DOHH2 (cell line): Measurements from ENCODE around the gene CYB561.

ENCODE experiments used
- H3F3A ChIP-seq: fragments of 200-600 bp; sonication (generic), shearing (Covaris generic); 2 replicates; pipeline ENCODE4 v1.6.0; 2016; ENCODE audit warnings: antibody characterized with exemption, mild to moderate bottlenecking; ENCODE audit not compliant: control insufficient read depth, insufficient read depth
- H3K27ac ChIP-seq: fragments of 200-600 bp; sonication (generic); 2 replicates; pipeline ENCODE4 v1.5.1; 2014; ENCODE audit warnings: low read depth, mild to moderate bottlenecking, low read length, moderate library complexity
- H3K27me3 ChIP-seq: fragments of 200-600 bp; sonication (generic); 2 replicates; pipeline ENCODE4 v1.6.1; 2014; ENCODE audit warnings: mild to moderate bottlenecking, low read length, mixed read lengths; ENCODE audit not compliant: control insufficient read depth
- H3K36me3 ChIP-seq: fragments of 200-600 bp; sonication (generic); 2 replicates; pipeline ENCODE4 v1.6.1; 2014; ENCODE audit warnings: mild to moderate bottlenecking, low read length, moderate library complexity, mixed read lengths; ENCODE audit not compliant: control insufficient read depth
- H3K4me1 ChIP-seq: fragments of 200-600 bp; sonication (generic); 2 replicates; pipeline ENCODE4 v1.6.1; 2014; ENCODE audit warnings: mild to moderate bottlenecking, low read length, mixed read lengths; ENCODE audit not compliant: control insufficient read depth
- H3K4me2 ChIP-seq: fragments of 200-600 bp; sonication (generic); 2 replicates; pipeline ENCODE4 v1.6.0; 2014; ENCODE audit warnings: mild to moderate bottlenecking, low read length, moderate library complexity
- H3K4me3 ChIP-seq: fragments of 200-600 bp; sonication (generic); 2 replicates; pipeline ENCODE4 v1.5.1; 2014; ENCODE audit warnings: mild to moderate bottlenecking, low read length, mixed read lengths
- H3K79me2 ChIP-seq: fragments of 200-600 bp; sonication (generic); 2 replicates; pipeline ENCODE4 v1.6.1; 2014; ENCODE audit warnings: mild to moderate bottlenecking, low read length, mixed read lengths; ENCODE audit not compliant: control insufficient read depth
- H3K9me2 ChIP-seq: fragments of 200-600 bp; sonication (generic); replicated peaks from 2 replicates; pipeline ENCODE4 v1.6.1; 2014; ENCODE audit warnings: mild to moderate bottlenecking, low read length, mixed read lengths; ENCODE audit not compliant: control insufficient read depth
- H3K9me3 ChIP-seq: fragments of 200-600 bp; sonication (generic); 2 replicates; pipeline ENCODE4 v1.6.1; 2014; ENCODE audit warnings: antibody characterized with exemption, low read length, mixed read lengths; ENCODE audit not compliant: control insufficient read depth, insufficient read depth
- H4K20me1 ChIP-seq: fragments of 200-600 bp; sonication (generic); 2 replicates; pipeline ENCODE4 v1.6.0; 2014; ENCODE audit warnings: low read depth, mild to moderate bottlenecking, antibody characterized with exemption, low read length, moderate library complexity; ENCODE audit not compliant: control insufficient read depth, insufficient read depth
- EZH2phosphoT487 ChIP-seq: fragments of 200-600 bp; sonication (generic); IDR thresholded peaks from 2 replicates; pipeline ENCODE4 v1.6.1; 2017; ENCODE audit warnings: borderline replicate concordance, mild to moderate bottlenecking, antibody characterized with exemption, low read length, moderate library complexity, mixed read lengths
- TF ChIP-seq, protein P1 (sequence below): fragments of 200-600 bp; sonication (generic); IDR thresholded peaks from one replicate; pipeline ENCODE4 v1.5.1; 2014; ENCODE audit warnings: antibody characterized with exemption, mild to moderate bottlenecking, low read depth, low read length; ENCODE audit not compliant: poor library complexity, severe bottlenecking

The CYB561 gene, protein sequence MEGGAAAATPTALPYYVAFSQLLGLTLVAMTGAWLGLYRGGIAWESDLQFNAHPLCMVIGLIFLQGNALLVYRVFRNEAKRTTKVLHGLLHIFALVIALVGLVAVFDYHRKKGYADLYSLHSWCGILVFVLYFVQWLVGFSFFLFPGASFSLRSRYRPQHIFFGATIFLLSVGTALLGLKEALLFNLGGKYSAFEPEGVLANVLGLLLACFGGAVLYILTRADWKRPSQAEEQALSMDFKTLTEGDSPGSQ

DNA sequence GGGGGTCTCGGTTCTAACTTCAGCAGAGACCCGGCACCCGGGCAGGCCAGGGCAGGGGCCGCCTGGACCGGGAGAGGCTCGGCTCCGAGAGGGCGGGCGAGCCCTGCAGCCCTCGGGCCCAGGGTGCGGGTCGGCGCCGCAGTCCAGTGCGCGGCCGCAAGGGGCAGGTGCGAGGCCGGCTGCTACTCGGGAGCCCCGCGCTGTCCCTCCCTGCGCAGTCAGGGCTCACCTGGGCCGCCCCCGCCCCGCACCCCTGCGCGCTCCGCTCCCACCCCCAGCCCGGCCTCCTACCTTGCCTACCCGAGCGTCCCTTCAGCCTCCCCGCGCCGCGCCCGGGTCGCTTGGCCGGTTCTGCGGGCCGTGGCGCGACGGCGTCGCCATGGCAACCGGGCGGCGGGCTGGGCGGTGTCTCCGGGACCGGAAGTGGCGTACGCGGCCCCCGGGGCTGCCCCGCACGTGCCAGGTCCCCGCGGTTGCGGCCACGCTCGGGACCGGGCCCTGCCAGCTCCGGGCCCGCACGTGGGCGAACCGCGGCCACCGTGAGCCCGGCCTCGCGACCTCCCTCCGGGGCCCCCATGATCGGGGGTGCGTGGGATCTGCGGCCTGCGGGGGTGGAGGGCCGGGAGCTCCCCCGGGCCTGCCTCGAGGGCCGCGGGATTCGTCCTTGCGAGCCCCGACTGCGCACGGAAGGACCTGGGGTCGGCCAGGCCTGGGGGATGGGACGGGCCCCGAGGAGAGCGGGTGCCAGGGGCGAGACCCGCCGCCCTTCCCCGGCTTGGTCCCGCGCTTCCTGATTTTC, at the start of gene CYB561:
TSS of gene CYB561 (minus strand) at position 353 of the 799 bp plus-strand sequence. CDS start 8,759 bp downstream, outside the sequence.
- Histone ChIP-seq H3K4me1 (peaks cover 9% of the 10 kb centered on the region; the same call in 1 of the 2 replicates), H3K4me3 (peak within 1 kb of the TSS; percentile 39), H3K36me3 (no peaks in the 10 kb centered on the region), H3K9me2 (no peaks in the 10 kb centered on the region), H3K27ac (no peak within 1 kb of the TSS), H3K4me2 (peak within 1 kb of the TSS; percentile 48), H3F3A (no peaks in the 10 kb centered on the region), H3K27me3 (peaks cover 30% of the 10 kb centered on the region), H3K9me3 (no peaks in the 10 kb centered on the region), H4K20me1 (no peaks in the 10 kb centered on the region), H3K79me2 (no peaks in the 10 kb centered on the region)
- TF ChIP-seq EZH2phosphoT487: no peak
- TF ChIP-seq, protein P1, sequence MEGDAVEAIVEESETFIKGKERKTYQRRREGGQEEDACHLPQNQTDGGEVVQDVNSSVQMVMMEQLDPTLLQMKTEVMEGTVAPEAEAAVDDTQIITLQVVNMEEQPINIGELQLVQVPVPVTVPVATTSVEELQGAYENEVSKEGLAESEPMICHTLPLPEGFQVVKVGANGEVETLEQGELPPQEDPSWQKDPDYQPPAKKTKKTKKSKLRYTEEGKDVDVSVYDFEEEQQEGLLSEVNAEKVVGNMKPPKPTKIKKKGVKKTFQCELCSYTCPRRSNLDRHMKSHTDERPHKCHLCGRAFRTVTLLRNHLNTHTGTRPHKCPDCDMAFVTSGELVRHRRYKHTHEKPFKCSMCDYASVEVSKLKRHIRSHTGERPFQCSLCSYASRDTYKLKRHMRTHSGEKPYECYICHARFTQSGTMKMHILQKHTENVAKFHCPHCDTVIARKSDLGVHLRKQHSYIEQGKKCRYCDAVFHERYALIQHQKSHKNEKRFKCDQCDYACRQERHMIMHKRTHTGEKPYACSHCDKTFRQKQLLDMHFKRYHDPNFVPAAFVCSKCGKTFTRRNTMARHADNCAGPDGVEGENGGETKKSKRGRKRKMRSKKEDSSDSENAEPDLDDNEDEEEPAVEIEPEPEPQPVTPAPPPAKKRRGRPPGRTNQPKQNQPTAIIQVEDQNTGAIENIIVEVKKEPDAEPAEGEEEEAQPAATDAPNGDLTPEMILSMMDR: peak; percentile 25

DNA sequence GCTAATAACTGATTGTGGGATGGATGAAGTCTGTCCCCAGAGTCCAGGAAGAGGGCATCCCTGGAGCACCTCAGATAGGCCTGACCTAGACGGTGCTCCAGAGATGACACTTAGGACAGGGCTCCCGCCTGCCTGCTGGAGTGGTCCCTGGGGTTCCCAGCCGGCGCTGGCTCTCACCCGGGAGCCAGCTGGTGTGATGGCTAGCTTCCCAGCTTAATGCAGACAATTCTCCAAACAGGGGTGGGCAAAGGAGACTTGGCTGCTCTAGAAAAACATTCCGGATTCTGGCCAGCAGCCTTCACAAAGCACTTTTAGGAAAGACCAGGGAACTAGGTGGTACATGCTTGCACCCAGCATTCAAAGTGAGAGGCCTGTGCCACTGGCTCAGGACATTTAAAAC, 49.4 kb upstream of the CYB561 start:
- Histone ChIP-seq H4K20me1 (no peaks in the 10 kb centered on the region), H3K36me3 (no peaks in the 10 kb centered on the region), H3K4me1 (no peaks in the 10 kb centered on the region)

DNA sequence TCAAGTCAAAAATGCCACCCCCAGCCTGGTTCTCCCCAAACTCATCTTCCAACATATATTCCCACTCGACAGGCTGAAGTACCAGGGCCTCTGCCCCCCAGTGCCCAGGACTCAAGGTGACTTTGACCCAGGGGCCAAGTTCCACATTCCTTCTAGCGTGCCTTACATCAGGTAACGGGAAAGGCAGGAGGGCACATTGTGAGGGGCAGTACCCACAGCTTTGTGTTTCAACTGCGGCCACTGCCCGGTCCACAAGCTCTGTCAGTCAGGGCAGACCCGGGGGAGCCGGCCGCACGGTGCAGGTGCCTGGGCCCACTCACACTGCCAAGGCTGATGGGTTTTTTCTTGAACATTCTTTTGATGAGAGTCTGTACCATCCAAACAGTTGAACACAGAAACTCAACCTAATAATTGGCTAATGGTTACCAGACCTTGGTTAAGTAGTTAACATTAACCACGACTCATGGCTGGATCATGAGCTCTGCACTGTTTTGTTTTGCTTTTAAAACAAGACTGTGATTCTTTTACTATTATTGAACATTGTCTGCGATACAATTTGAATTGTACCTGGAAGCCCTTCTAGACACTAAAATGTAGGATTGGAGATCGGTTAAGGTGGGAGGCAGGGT, 48.3 kb upstream of the CYB561 start:
- Histone ChIP-seq H3K4me3 (no peak overlapping the region), H3K9me3 (no peaks in the 10 kb centered on the region), H3K4me1 (no peaks in the 10 kb centered on the region), H4K20me1 (no peaks in the 10 kb centered on the region), H3K9me2 (no peaks in the 10 kb centered on the region), H3K79me2 (no peaks in the 10 kb centered on the region), H3K27ac (no peak overlapping the region), H3K4me2 (no peak overlapping the region), H3F3A (no peaks in the 10 kb centered on the region), H3K36me3 (no peaks in the 10 kb centered on the region), H3K27me3 (no peaks in the 10 kb centered on the region)
- TF ChIP-seq, protein P1: no peak
- TF ChIP-seq EZH2phosphoT487: no peak

More for the DNA sequence above, 49.4 kb upstream of the CYB561 start:
- Histone ChIP-seq H3K27me3 (no peaks in the 10 kb centered on the region), H3K79me2 (no peaks in the 10 kb centered on the region), H3K9me3 (no peaks in the 10 kb centered on the region), H3K4me3 (no peak overlapping the region), H3F3A (no peaks in the 10 kb centered on the region), H3K4me2 (no peak overlapping the region), H3K27ac (no peak overlapping the region), H3K9me2 (no peaks in the 10 kb centered on the region)
- TF ChIP-seq EZH2phosphoT487: no peak
- TF ChIP-seq, protein P1: no peak
